OCI-LY1 (cell line): ENCODE measurements around the gene BGLAP.

ENCODE experiments used
- H2AFZ ChIP-seq: fragments of 200-600 bp; sonication (generic), shearing (Covaris generic); 2 replicates; pipeline ENCODE4 v1.6.0; 2014; ENCODE audit warnings: antibody characterized with exemption, mild to moderate bottlenecking, low read length
- H3F3A ChIP-seq: fragments of 200-600 bp; sonication (generic), shearing (Covaris generic); 2 replicates; pipeline ENCODE4 v1.6.0; 2014; ENCODE audit warnings: mild to moderate bottlenecking, antibody characterized with exemption, low read length, moderate library complexity; ENCODE audit not compliant: insufficient read depth
- H3K27ac ChIP-seq: fragments of 200-600 bp; sonication (generic); 2 replicates; pipeline ENCODE4 v1.5.1; 2014; ENCODE audit warnings: low read length, mixed run types, mild to moderate bottlenecking, low read depth; ENCODE audit not compliant: poor library complexity, severe bottlenecking
- H3K27me3 ChIP-seq: fragments of 200-600 bp; sonication (generic); 2 replicates; pipeline ENCODE4 v1.6.0; 2014; ENCODE audit warnings: antibody characterized with exemption, mild to moderate bottlenecking, low read length, moderate library complexity; ENCODE audit not compliant: insufficient read depth
- H3K36me3 ChIP-seq: fragments of 200-600 bp; sonication (generic); 2 replicates; pipeline ENCODE4 v1.6.1; 2014; ENCODE audit warnings: mild to moderate bottlenecking, antibody characterized with exemption, low read length, moderate library complexity, mixed read lengths; ENCODE audit not compliant: insufficient read depth
- H3K4me1 ChIP-seq: fragments of 200-600 bp; sonication (generic); 2 replicates; pipeline ENCODE4 v1.5.1; 2014; ENCODE audit warnings: mild to moderate bottlenecking, low read length, moderate library complexity; ENCODE audit not compliant: insufficient read depth, severe bottlenecking
- H3K4me2 ChIP-seq: fragments of 200-600 bp; sonication (generic), shearing (Covaris generic); 2 replicates; pipeline ENCODE4 v1.6.1; 2014; ENCODE audit warnings: low read length
- H3K4me3 ChIP-seq: fragments of 200-600 bp; sonication (generic); 2 replicates; pipeline ENCODE4 v1.5.1; 2014; ENCODE audit warnings: low read length, low read depth, mild to moderate bottlenecking, mixed read lengths; ENCODE audit not compliant: poor library complexity, severe bottlenecking
- H3K79me2 ChIP-seq: fragments of 200-600 bp; shearing (Covaris generic); 2 replicates; pipeline ENCODE4 v1.6.1; 2016; ENCODE audit warnings: mixed run types, low read length, mixed read lengths; ENCODE audit not compliant: insufficient read depth
- H3K9ac ChIP-seq: fragments of 200-600 bp; sonication (generic), shearing (Covaris generic); 2 replicates; pipeline ENCODE4 v1.6.1; 2014; ENCODE audit warnings: mild to moderate bottlenecking, low read length, mixed read lengths
- H3K9me2 ChIP-seq: fragments of 200-600 bp; sonication (generic), shearing (Covaris generic); 2 replicates; pipeline ENCODE4 v1.6.1; 2014; ENCODE audit warnings: low read depth, mild to moderate bottlenecking, low read length, mixed read lengths
- H3K9me3 ChIP-seq: fragments of 200-600 bp; shearing (Covaris generic); 2 replicates; pipeline ENCODE4 v1.6.1; 2014; ENCODE audit warnings: low read length, mixed read lengths
- H4K20me1 ChIP-seq: fragments of 200-600 bp; sonication (generic), shearing (Covaris generic); 2 replicates; pipeline ENCODE4 v1.6.0; 2016; ENCODE audit warnings: mild to moderate bottlenecking, low read length; ENCODE audit not compliant: insufficient read depth
- EZH2 ChIP-seq: fragments of 200-600 bp; sonication (generic), shearing (Covaris generic); IDR thresholded peaks from 2 replicates; pipeline ENCODE4 v1.8.0; 2017; ENCODE audit warnings: borderline replicate concordance, mixed run types, mild to moderate bottlenecking, antibody characterized with exemption, low read length, moderate library complexity, mixed read lengths
- TF ChIP-seq, protein P1 (sequence below): fragments of 200-600 bp; sonication (generic), shearing (Covaris generic); IDR thresholded peaks from 2 replicates; pipeline ENCODE4 v1.5.1; 2017; ENCODE audit warnings: mild to moderate bottlenecking, antibody characterized with exemption, low read length, moderate library complexity, mixed read lengths

Gene BGLAP

DNA sequence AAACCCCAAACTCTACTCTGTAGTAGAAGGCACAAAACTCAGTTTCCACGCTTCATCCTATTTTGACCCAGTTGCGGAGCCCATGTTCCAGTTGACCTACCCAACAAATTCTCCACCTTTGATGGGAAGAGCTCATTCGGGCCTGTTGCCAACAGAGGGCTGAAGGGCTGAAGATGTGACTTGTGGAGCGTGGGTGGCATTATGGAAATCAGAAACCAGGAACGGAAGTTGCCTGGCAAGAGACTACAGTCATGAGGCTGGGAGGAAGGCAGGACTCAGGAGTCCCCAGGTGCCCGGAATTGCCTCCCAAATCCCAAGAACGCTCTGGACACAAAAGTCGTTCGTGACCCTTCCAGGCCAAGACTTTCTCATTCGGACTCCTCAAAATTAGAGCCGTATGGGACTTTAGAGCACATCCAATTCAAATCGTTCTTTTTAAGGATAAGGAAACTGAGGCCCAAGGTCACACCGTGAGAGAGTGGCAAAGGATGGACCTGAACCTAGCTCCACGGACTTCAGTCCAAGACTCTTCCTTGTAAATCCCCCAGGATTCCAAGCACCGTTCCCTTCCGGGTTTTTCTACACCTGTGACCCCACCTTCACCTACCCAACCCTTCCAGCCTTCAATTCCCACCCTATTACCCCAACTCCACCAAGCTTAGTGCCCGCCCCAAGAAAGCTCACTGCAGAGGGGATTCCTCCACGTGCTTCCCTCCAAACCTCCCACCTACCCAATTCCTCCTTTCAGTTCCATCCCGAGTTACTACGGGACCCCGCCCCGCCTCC, 39.9 kb downstream of the BGLAP start:
- Histone ChIP-seq H3K4me1 (peaks cover 29% of the 10 kb centered on the region), H3K9me3 (no peaks in the 10 kb centered on the region), H3K36me3 (peaks cover 37% of the 10 kb centered on the region), H3K79me2 (peaks cover 37% of the 10 kb centered on the region), H4K20me1 (no peaks in the 10 kb centered on the region), H3F3A (no peaks in the 10 kb centered on the region), H3K27ac (peak overlapping the region; percentile 79), H3K9me2 (no peaks in the 10 kb centered on the region), H3K4me3 (peak overlapping the region; percentile 95), H3K4me2 (peak overlapping the region; percentile 97), H3K27me3 (no peaks in the 10 kb centered on the region), H3K9ac (peak overlapping the region; percentile 98), H2AFZ (no peak overlapping the region)
- TF ChIP-seq, protein P1, sequence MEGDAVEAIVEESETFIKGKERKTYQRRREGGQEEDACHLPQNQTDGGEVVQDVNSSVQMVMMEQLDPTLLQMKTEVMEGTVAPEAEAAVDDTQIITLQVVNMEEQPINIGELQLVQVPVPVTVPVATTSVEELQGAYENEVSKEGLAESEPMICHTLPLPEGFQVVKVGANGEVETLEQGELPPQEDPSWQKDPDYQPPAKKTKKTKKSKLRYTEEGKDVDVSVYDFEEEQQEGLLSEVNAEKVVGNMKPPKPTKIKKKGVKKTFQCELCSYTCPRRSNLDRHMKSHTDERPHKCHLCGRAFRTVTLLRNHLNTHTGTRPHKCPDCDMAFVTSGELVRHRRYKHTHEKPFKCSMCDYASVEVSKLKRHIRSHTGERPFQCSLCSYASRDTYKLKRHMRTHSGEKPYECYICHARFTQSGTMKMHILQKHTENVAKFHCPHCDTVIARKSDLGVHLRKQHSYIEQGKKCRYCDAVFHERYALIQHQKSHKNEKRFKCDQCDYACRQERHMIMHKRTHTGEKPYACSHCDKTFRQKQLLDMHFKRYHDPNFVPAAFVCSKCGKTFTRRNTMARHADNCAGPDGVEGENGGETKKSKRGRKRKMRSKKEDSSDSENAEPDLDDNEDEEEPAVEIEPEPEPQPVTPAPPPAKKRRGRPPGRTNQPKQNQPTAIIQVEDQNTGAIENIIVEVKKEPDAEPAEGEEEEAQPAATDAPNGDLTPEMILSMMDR: no peak
- no peak for TF ChIP-seq EZH2

DNA sequence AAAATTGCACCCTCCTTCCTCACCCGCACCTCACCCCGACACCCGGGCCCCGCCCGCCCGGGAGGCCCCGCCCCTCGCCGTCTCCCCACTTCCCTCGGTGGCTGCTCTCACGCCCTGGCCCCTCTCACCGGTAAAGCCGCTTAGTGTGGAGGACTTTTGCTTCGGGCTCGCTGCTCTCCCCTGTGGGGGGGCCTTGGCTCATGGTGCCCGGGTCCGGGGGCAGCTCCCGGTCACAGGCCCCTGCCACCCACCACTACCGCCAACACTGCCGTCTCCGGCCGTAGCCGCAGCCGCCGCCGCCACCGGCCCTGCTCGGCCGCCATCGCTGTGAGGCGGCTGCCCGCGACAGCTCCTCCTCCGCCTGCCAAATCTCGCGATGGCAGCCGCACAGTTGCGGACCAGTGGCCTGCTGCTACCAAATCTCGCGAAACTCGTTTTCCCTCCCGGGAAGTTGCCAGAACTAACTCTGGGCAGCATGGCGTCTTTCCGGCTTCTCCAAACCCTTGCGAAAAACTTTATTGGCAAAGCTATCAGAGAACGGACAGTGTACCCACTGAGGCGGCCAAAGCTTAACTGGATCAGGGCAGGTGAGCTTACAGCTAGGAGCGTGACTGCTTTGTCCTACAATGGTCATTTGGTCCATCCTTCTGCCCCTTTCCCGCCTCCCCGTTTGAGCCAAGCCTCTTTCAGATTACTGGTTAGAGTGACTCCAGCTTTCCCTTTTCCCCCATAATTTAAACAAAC, 40.7 kb downstream of the BGLAP start, which contains the start of gene SMG5:
Gene SMG5 (minus strand): TSS at position 347 of the 744 bp plus-strand sequence. CDS start 145 bp downstream, at position 202.
- H3K9me2 ChIP-seq: no peaks in the 10 kb centered on the region
- H4K20me1 ChIP-seq: no peaks in the 10 kb centered on the region
- H3K9me3 ChIP-seq: no peaks in the 10 kb centered on the region
- H3F3A ChIP-seq: no peaks in the 10 kb centered on the region
- H3K27me3 ChIP-seq: no peaks in the 10 kb centered on the region
- H3K4me2 ChIP-seq: peak within 1 kb of the TSS; percentile 97
- peaks cover 29% of the 10 kb centered on the region for H3K4me1 ChIP-seq
- TF ChIP-seq EZH2: no peak
- TF ChIP-seq, protein P1: no peak
- peak within 1 kb of the TSS; percentile 79 for H3K27ac ChIP-seq
- H3K36me3 ChIP-seq: peaks cover 29% of the 10 kb centered on the region
- H2AFZ ChIP-seq: peak within 1 kb of the TSS; percentile 51; the same call in 1 of the 2 replicates
- peaks cover 37% of the 10 kb centered on the region for H3K79me2 ChIP-seq
- peak within 1 kb of the TSS; percentile 95 for H3K4me3 ChIP-seq
- H3K9ac ChIP-seq: peak within 1 kb of the TSS; percentile 98

- H3K4me2 ChIP-seq: peak overlapping the region; percentile 97
- H3K9me2 ChIP-seq: no peaks in the 10 kb centered on the region
- H4K20me1 ChIP-seq: no peaks in the 10 kb centered on the region
- peak overlapping the region; percentile 53 for H3K27ac ChIP-seq
- TF ChIP-seq, protein P1: no peak
- TF ChIP-seq EZH2: no peak
- H3K4me1 ChIP-seq: peaks cover 29% of the 10 kb centered on the region
- no peak overlapping the region for H2AFZ ChIP-seq
- peaks cover 21% of the 10 kb centered on the region for H3K36me3 ChIP-seq
- H3K9me3 ChIP-seq: no peaks in the 10 kb centered on the region
- H3K9ac ChIP-seq: peak overlapping the region; percentile 98
- peaks cover 37% of the 10 kb centered on the region for H3K79me2 ChIP-seq
- H3K27me3 ChIP-seq: no peaks in the 10 kb centered on the region
- H3K4me3 ChIP-seq: peak overlapping the region; percentile 95
- H3F3A ChIP-seq: no peaks in the 10 kb centered on the region
Measured at GRCh38 chr1:156283521-156283920, 41.5 kb downstream of the BGLAP start.
